ENCODE data around the gene ITGAE.
"Not testable (repeated sequence)": the region's sequence is repeated elsewhere in the genome, so short reads cannot be mapped to it uniquely, and the experiment has no call there.

ITGAE gene

GRCh38 chr17:3800362-3801271 lies at the start of gene ITGAE:
Gene ITGAE (minus strand): TSS chr17:3801188. CDS start chr17:3801144, 44 bp downstream.
- no peak for DNase-seq (ENCODE audit: low read depth in 2 of 2)

- no peak for DNase-seq (ENCODE audit: low read depth in 2 of 2)
Measured at GRCh38 chr17:3848229-3848835, 47.3 kb upstream of the ITGAE start.

GRCh38 chr17:3847165-3847670 lies 46.2 kb upstream of the ITGAE start:
- DNase-seq (ENCODE audit: low read depth in 2 of 2): no peak

- DNase-seq (ENCODE audit: low read depth in 2 of 2): no peak
Measured at GRCh38 chr17:3846437-3847164, 45.6 kb upstream of the ITGAE start.

- DNase-seq (ENCODE audit: low read depth in 2 of 2): peak; percentile 79 to 84
Measured at GRCh38 chr17:3845621-3846436, 44.8 kb upstream of the ITGAE start, which contains the start of gene NCBP3. Gene NCBP3 (minus strand): TSS chr17:3846246. CDS start chr17:3846223, 23 bp downstream.

GRCh38 chr17:3845291-3845620 lies 44.3 kb upstream of the ITGAE start:
- DNase-seq (ENCODE audit: low read depth in 2 of 2): no peak

GRCh38 chr17:3844556-3844955 lies 43.6 kb upstream of the ITGAE start:
- DNase-seq (ENCODE audit: low read depth in 2 of 2): not testable (repeated sequence)

GRCh38 chr17:3843935-3844516 lies 43.0 kb upstream of the ITGAE start:
- DNase-seq (ENCODE audit: low read depth in 2 of 2): no peak

- DNase-seq (ENCODE audit: low read depth in 2 of 2): no peak
Measured at GRCh38 chr17:3838206-3838605, 37.2 kb upstream of the ITGAE start.

GRCh38 chr17:3836551-3836950 lies 35.6 kb upstream of the ITGAE start:
- no peak for DNase-seq (ENCODE audit: low read depth in 2 of 2)

GRCh38 chr17:3835410-3836229 lies 34.6 kb upstream of the ITGAE start:
- no peak for DNase-seq (ENCODE audit: low read depth in 2 of 2)

- no peak for DNase-seq (ENCODE audit: low read depth in 2 of 2)
Measured at GRCh38 chr17:3834811-3835210, 33.8 kb upstream of the ITGAE start.

- no peak for DNase-seq (ENCODE audit: low read depth in 2 of 2)
Measured at GRCh38 chr17:3828852-3829232, 27.9 kb upstream of the ITGAE start.

- DNase-seq (ENCODE audit: low read depth in 2 of 2): no peak
Measured at GRCh38 chr17:3828151-3828851, 27.3 kb upstream of the ITGAE start.

- peak; percentile 39 to 47 for DNase-seq (ENCODE audit: low read depth in 2 of 2)
Measured at GRCh38 chr17:3827124-3827773, 26.3 kb upstream of the ITGAE start.

GRCh38 chr17:3826191-3826590 lies 25.2 kb upstream of the ITGAE start:
- no peak for DNase-seq (ENCODE audit: low read depth in 2 of 2)

GRCh38 chr17:3821101-3821500 lies 20.1 kb upstream of the ITGAE start:
- DNase-seq (ENCODE audit: low read depth in 2 of 2): no peak

GRCh38 chr17:3818786-3819185 lies 17.8 kb upstream of the ITGAE start:
- DNase-seq (ENCODE audit: low read depth in 2 of 2): no peak

All from stimulated activated CD8-positive, alpha-beta memory T cell treated with anti-CD3 and anti-CD28 coated beads, Interleukin-2, amount 100 ng/mL, for 1 hour (primary cell).